Measurements from ENCODE around the gene ABCC9.
"Not testable (repeated sequence)": the region's sequence is repeated elsewhere in the genome, so short reads cannot be mapped to it uniquely, and the experiment has no call there.

ABCC9 gene

GRCh38 chr12:21797539-21797938 is 143.7 kb downstream of the ABCC9 start:
- Histone ChIP-seq H3K4me3 (replicated peaks; ENCODE audit: insufficient read depth, low read length) (no peak overlapping the region), H3K27ac (replicated peaks) (no peak overlapping the region), H3K27me3 (ENCODE audit: insufficient read depth, poor library complexity, severe bottlenecking) (peaks cover 3% of the 10 kb centered on the region)
- no peak for TF ChIP-seq REST (IDR thresholded peaks at IDR 0.05; ENCODE audit: insufficient replicate concordance, low read depth)
- DNase-seq (ENCODE audit: low read depth in 1 of 2, low spot score in 1 of 2), result no peak

GRCh38 chr12:21795648-21796328 is 145.4 kb downstream of the ABCC9 start:
- Histone ChIP-seq H3K4me3 (replicated peaks; ENCODE audit: insufficient read depth, low read length) (no peak overlapping the region), H3K27ac (replicated peaks) (no peak overlapping the region), H3K27me3 (ENCODE audit: insufficient read depth, poor library complexity, severe bottlenecking) (peaks cover 3% of the 10 kb centered on the region)
- no peak for DNase-seq (ENCODE audit: low read depth in 1 of 2, low spot score in 1 of 2)
- TF ChIP-seq GABPA (IDR thresholded peaks at IDR 0.05; ENCODE audit: low read depth) (no peak), REST (IDR thresholded peaks at IDR 0.05; ENCODE audit: insufficient replicate concordance, low read depth) (no peak), POLR2AphosphoS5 (IDR thresholded peaks at IDR 0.05; ENCODE audit: low read depth) (no peak), SPI1 (IDR thresholded peaks at IDR 0.05; ENCODE audit: borderline replicate concordance, low read depth) (no peak), CTCF (IDR thresholded peaks at IDR 0.05; ENCODE audit: insufficient read depth, low read length) (no peak)

GRCh38 chr12:21794807-21795595 is 146.2 kb downstream of the ABCC9 start:
- not testable (repeated sequence) for H3K27me3 ChIP-seq (ENCODE audit: insufficient read depth, poor library complexity, severe bottlenecking); H3K4me3 ChIP-seq (replicated peaks; ENCODE audit: insufficient read depth, low read length)

GRCh38 chr12:21789687-21790086 is 151.5 kb downstream of the ABCC9 start:
- H3K27me3 ChIP-seq (ENCODE audit: insufficient read depth, poor library complexity, severe bottlenecking); H3K4me3 ChIP-seq (replicated peaks; ENCODE audit: insufficient read depth, low read length); H3K27ac ChIP-seq (replicated peaks); DNase-seq (ENCODE audit: low read depth in 1 of 2, low spot score in 1 of 2): not testable (repeated sequence)

More at GRCh38 chr12:21794807-21795595, 146.2 kb downstream of the ABCC9 start:
- DNase-seq (ENCODE audit: low read depth in 1 of 2, low spot score in 1 of 2); H3K27ac ChIP-seq (replicated peaks): not testable (repeated sequence)

- DNase-seq (ENCODE audit: low read depth in 1 of 2, low spot score in 1 of 2), result no peak
- Histone ChIP-seq H3K27me3 (ENCODE audit: insufficient read depth, poor library complexity, severe bottlenecking) (peaks cover 3% of the 10 kb centered on the region), H3K27ac (replicated peaks) (no peak overlapping the region), H3K4me3 (replicated peaks; ENCODE audit: insufficient read depth, low read length) (no peak overlapping the region)
- TF ChIP-seq CTCF (IDR thresholded peaks at IDR 0.05; ENCODE audit: insufficient read depth, low read length) (no peak), GABPA (IDR thresholded peaks at IDR 0.05; ENCODE audit: low read depth) (no peak), SPI1 (IDR thresholded peaks at IDR 0.05; ENCODE audit: borderline replicate concordance, low read depth) (no peak), POLR2AphosphoS5 (IDR thresholded peaks at IDR 0.05; ENCODE audit: low read depth) (no peak), REST (IDR thresholded peaks at IDR 0.05; ENCODE audit: insufficient replicate concordance, low read depth) (no peak)
Measured at GRCh38 chr12:21788089-21788983, 152.9 kb downstream of the ABCC9 start.

Data from HL-60 (cell line).